HepG2 (cell line): ENCODE results near the gene ZNF740. TPM values are rescaled to one million over a fixed set of nuclear protein-coding genes. Genes with fewer than 3 reads are reported as not detected.

ENCODE experiments used
- DZIP1 ChIP-seq: sonication (generic); formaldehyde crosslinking; IDR thresholded peaks from 2 replicates; pipeline ENCODE4 v1.5.0; 2020; ENCODE audit warnings: mild to moderate bottlenecking, missing genetic modification reagents
- GATAD1 ChIP-seq: IDR thresholded peaks from 2 replicates; pipeline ENCODE4 v1.6.1; 2016; ENCODE audit warnings: missing genetic modification reagents, missing compliant biosample characterization
- HHEX ChIP-seq: IDR thresholded peaks from 2 replicates; pipeline ENCODE4 v1.6.1; 2016; ENCODE audit warnings: control low read depth
- HIC2 ChIP-seq: sonication (generic); formaldehyde crosslinking; IDR thresholded peaks from 2 replicates; pipeline ENCODE4 v1.9.0; 2022; ENCODE audit warnings: low read depth, missing genetic modification reagents
- MYNN ChIP-seq: sonication (generic); formaldehyde crosslinking; IDR thresholded peaks from 2 replicates; pipeline ENCODE4 v1.4.0; 2020; ENCODE audit warnings: mild to moderate bottlenecking, low read depth, missing genetic modification reagents
- POLR2A ChIP-seq, 2 experiments: IDR thresholded peaks; 2 replicates each; pipeline ENCODE4 v1.6.1; 2011; ENCODE audit warnings: low read depth in 2 of 2, low read length in 2 of 2, mild to moderate bottlenecking in 1 of 2, moderate library complexity in 1 of 2; ENCODE audit not compliant: insufficient read depth in 1 of 2
- POLR2AphosphoS2 ChIP-seq: IDR thresholded peaks from 2 replicates; pipeline ENCODE4 v1.6.1; 2011; ENCODE audit warnings: low read depth, low read length, improper control_type of control experiment
- REPIN1 ChIP-seq: sonication (generic); formaldehyde crosslinking; IDR thresholded peaks from 2 replicates; pipeline ENCODE4 v1.8.0; 2022; ENCODE audit warnings: missing genetic modification reagents, low read depth, mild to moderate bottlenecking, borderline replicate concordance
- STAG1 ChIP-seq: sonication (generic); formaldehyde crosslinking; IDR thresholded peaks from 2 replicates; pipeline ENCODE4 v1.4.0; 2020; ENCODE audit warnings: missing genetic modification reagents
- ZFP36L1 ChIP-seq: sonication (generic); formaldehyde crosslinking; IDR thresholded peaks from 2 replicates; pipeline ENCODE4 v1.8.0; 2022; ENCODE audit warnings: mild to moderate bottlenecking, missing genetic modification reagents, moderate library complexity
- ZNF143 ChIP-seq: sonication (generic); formaldehyde crosslinking; IDR thresholded peaks from 2 replicates; pipeline ENCODE4 v1.4.0; 2020; ENCODE audit warnings: missing genetic modification reagents
- ZNF274 ChIP-seq: sonication (generic); formaldehyde crosslinking; IDR thresholded peaks from 2 replicates; pipeline ENCODE4 v1.5.1; 2020; ENCODE audit warnings: mild to moderate bottlenecking, missing genetic modification reagents
- ZNF75D ChIP-seq: sonication (generic); formaldehyde crosslinking; IDR thresholded peaks from 2 replicates; pipeline ENCODE4 v1.8.1; 2023; ENCODE audit warnings: missing genetic modification reagents, mild to moderate bottlenecking, borderline replicate concordance
- polyA plus RNA-seq, 8 experiments: library from polyadenylated mRNA; depleted of rRNA in 3 of 8; stranded (reverse) in 7 of 8; unstranded in 1 of 8; fragments of >200 nt; fragmentation: Illumina TruSeq in 4 of 8; extraction: Trizol in 4 of 8; gene quantifications; 2 replicates each; pipeline versions ENCODE4 v1.2.1 to v1.2.3, GENCODE V29; 2011 to 2016; ENCODE audit warnings: low read depth in 4 of 8, missing spikeins in 1 of 8, mixed read lengths in 1 of 8; ENCODE audit not compliant: insufficient read depth in 1 of 8
- total RNA-seq, 5 experiments: library from RNA; depleted of rRNA; stranded (reverse); fragments of >200 nt; fragmentation: Illumina TruSeq; extraction: Trizol; gene quantifications; 2 replicates each; pipeline ENCODE4 v1.2.3, GENCODE V29; 2016; ENCODE audit warnings: low read depth in 1 of 5
- TF ChIP-seq, protein P1 (sequence below): sonication (generic); formaldehyde crosslinking; IDR thresholded peaks from 2 replicates; pipeline ENCODE4 v1.4.0; 2020; ENCODE audit warnings: mild to moderate bottlenecking, missing genetic modification reagents
- TF ChIP-seq, protein P2 (sequence below): sonication (generic); formaldehyde crosslinking; IDR thresholded peaks from 2 replicates; pipeline ENCODE4 v1.5.1; 2020; ENCODE audit warnings: mild to moderate bottlenecking, moderate library complexity, missing genetic modification reagents

The ZNF740 gene
- total and polyA plus RNA-seq, 2 of the 13 experiments (the other 11 are each of a cell fraction or from before 2014, with no cell fraction given): 16.9 to 19.0 TPM

- TF ChIP-seq, protein P1, sequence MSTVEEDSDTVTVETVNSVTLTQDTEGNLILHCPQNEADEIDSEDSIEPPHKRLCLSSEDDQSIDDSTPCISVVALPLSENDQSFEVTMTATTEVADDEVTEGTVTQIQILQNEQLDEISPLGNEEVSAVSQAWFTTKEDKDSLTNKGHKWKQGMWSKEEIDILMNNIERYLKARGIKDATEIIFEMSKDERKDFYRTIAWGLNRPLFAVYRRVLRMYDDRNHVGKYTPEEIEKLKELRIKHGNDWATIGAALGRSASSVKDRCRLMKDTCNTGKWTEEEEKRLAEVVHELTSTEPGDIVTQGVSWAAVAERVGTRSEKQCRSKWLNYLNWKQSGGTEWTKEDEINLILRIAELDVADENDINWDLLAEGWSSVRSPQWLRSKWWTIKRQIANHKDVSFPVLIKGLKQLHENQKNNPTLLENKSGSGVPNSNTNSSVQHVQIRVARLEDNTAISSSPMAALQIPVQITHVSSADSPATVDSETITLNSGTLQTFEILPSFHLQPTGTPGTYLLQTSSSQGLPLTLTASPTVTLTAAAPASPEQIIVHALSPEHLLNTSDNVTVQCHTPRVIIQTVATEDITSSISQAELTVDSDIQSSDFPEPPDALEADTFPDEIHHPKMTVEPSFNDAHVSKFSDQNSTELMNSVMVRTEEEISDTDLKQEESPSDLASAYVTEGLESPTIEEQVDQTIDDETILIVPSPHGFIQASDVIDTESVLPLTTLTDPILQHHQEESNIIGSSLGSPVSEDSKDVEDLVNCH (CRISPR knock-in tag): no peak
- no peak for TF ChIP-seq ZNF143 (CRISPR knock-in tag)
- TF ChIP-seq REPIN1 (CRISPR knock-in tag): peak; percentile 62; the same call in 1 of the 2 replicates
- TF ChIP-seq HIC2 (CRISPR knock-in tag): no peak
- TF ChIP-seq MYNN: no peak
- TF ChIP-seq HHEX (CRISPR knock-in tag): no peak
- TF ChIP-seq, protein P2, sequence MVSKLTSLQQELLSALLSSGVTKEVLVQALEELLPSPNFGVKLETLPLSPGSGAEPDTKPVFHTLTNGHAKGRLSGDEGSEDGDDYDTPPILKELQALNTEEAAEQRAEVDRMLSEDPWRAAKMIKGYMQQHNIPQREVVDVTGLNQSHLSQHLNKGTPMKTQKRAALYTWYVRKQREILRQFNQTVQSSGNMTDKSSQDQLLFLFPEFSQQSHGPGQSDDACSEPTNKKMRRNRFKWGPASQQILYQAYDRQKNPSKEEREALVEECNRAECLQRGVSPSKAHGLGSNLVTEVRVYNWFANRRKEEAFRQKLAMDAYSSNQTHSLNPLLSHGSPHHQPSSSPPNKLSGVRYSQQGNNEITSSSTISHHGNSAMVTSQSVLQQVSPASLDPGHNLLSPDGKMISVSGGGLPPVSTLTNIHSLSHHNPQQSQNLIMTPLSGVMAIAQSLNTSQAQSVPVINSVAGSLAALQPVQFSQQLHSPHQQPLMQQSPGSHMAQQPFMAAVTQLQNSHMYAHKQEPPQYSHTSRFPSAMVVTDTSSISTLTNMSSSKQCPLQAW: peak; percentile 84
- no peak for TF ChIP-seq ZNF75D
- TF ChIP-seq ZNF274: peak; percentile 62; the same call in 1 of the 2 replicates
- peak; percentile 27; the same call in 1 of the 2 replicates for TF ChIP-seq GATAD1 (CRISPR knock-in tag)
- no peak for TF ChIP-seq POLR2AphosphoS2
- TF ChIP-seq DZIP1 (CRISPR knock-in tag): no peak
- TF ChIP-seq POLR2A (IDR thresholded peaks at IDR 0.05; ENCODE audit: insufficient read depth in 1 of 2, low read depth in 2 of 2, low read length in 2 of 2): no peak
- no peak for TF ChIP-seq ZFP36L1 (CRISPR knock-in tag)
- TF ChIP-seq STAG1 (CRISPR knock-in tag): peak; percentile 88
Observed at GRCh38 chr12:53159195-53159839, 21.2 kb upstream of the ZNF740 start (continued).
